Ishikawa (cell line): ENCODE results near the gene G6PC2.

Experiments used
- CEBPB ChIP-seq: IDR thresholded peaks from 2 replicates; pipeline ENCODE4 v1.6.1; 2012
- CREB1 ChIP-seq: IDR thresholded peaks from 2 replicates; pipeline ENCODE4 v1.6.1; 2012; ENCODE audit warnings: low read depth
- EGR1 ChIP-seq: IDR thresholded peaks from 2 replicates; pipeline ENCODE4 v1.6.1; 2012
- EP300 ChIP-seq: IDR thresholded peaks from 2 replicates; pipeline ENCODE4 v1.6.1; 2012; ENCODE audit warnings: borderline replicate concordance
- FOXM1 ChIP-seq: IDR thresholded peaks from 2 replicates; pipeline ENCODE4 v1.6.1; 2012; ENCODE audit warnings: low read depth, borderline replicate concordance
- NFIC ChIP-seq: IDR thresholded peaks from 2 replicates; pipeline ENCODE4 v1.6.1; 2012
- RAD21 ChIP-seq: IDR thresholded peaks from 2 replicates; pipeline ENCODE4 v1.6.1; 2012; ENCODE audit warnings: low read depth
- TAF1 ChIP-seq: IDR thresholded peaks from 2 replicates; pipeline ENCODE4 v1.6.1; 2012; ENCODE audit warnings: low read depth, mild to moderate bottlenecking
- TCF12 ChIP-seq: IDR thresholded peaks from 2 replicates; pipeline ENCODE4 v1.6.1; 2012; ENCODE audit warnings: low read depth
- TEAD4 ChIP-seq: IDR thresholded peaks from 2 replicates; pipeline ENCODE4 v1.6.1; 2012
- YY1 ChIP-seq: IDR thresholded peaks from 2 replicates; pipeline ENCODE4 v1.6.1; 2012; ENCODE audit warnings: low read depth
- ZBTB7A ChIP-seq: IDR thresholded peaks from 2 replicates; pipeline ENCODE4 v1.6.1; 2012; ENCODE audit warnings: low read depth
- TF ChIP-seq, protein P1 (sequence below): IDR thresholded peaks from 2 replicates; pipeline ENCODE4 v1.6.1; 2012
- TF ChIP-seq, protein P2 (sequence below): IDR thresholded peaks from 2 replicates; pipeline ENCODE4 v1.6.1; 2012; ENCODE audit warnings: low read depth, mild to moderate bottlenecking
- TF ChIP-seq, protein P3 (sequence below): IDR thresholded peaks from 2 replicates; pipeline ENCODE4 v1.6.1; 2012

G6PC2 gene

DNA sequence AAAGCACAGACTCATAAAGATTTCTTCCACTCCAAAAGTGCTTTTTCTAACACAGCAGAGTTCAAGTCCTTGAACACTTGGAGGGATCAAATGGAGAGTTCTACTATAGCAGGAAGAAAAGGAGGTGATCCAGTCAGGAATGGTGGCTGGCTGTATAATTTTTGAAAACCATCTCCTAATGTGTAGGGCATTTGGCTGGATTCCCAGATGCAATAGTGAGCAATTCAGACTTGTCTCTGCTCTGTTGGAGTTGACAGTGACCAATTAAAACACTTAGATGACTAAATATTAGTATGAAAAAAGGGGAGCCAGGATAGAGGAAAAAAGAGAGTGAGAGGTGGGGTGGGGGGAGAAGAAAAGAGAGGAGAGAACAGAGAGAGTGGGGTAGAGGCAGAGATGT, 5.3 kb upstream of the G6PC2 start:
- no peak for TF ChIP-seq CREB1
- TF ChIP-seq TEAD4, result no peak
- TF ChIP-seq, protein P1, sequence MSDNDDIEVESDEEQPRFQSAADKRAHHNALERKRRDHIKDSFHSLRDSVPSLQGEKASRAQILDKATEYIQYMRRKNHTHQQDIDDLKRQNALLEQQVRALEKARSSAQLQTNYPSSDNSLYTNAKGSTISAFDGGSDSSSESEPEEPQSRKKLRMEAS, result no peak
- TF ChIP-seq EGR1, result no peak
- TF ChIP-seq TAF1, result no peak
- TF ChIP-seq YY1, result no peak

DNA sequence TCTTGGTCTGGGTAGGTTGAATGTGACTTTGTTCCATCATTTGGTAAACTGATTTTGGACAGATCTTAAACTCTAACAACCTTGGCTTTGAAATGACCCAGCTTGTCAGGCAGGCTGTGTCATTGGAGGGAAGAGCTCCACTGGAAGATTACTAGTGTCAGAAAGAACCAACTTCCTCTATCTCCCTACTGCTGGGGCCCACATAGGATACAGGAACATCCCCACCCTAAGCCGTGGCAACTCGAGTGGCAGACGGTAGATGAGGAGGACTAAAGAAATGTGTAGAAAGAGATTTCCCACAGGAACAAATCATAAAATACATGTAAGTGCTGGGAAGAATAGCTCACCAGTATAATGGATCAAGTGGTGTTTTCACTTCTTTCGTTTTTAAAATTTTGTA, 4.3 kb upstream of the G6PC2 start:
- no peak for TF ChIP-seq ZBTB7A
- TF ChIP-seq YY1, result no peak
- TF ChIP-seq TEAD4, result no peak
- TF ChIP-seq, protein P2, sequence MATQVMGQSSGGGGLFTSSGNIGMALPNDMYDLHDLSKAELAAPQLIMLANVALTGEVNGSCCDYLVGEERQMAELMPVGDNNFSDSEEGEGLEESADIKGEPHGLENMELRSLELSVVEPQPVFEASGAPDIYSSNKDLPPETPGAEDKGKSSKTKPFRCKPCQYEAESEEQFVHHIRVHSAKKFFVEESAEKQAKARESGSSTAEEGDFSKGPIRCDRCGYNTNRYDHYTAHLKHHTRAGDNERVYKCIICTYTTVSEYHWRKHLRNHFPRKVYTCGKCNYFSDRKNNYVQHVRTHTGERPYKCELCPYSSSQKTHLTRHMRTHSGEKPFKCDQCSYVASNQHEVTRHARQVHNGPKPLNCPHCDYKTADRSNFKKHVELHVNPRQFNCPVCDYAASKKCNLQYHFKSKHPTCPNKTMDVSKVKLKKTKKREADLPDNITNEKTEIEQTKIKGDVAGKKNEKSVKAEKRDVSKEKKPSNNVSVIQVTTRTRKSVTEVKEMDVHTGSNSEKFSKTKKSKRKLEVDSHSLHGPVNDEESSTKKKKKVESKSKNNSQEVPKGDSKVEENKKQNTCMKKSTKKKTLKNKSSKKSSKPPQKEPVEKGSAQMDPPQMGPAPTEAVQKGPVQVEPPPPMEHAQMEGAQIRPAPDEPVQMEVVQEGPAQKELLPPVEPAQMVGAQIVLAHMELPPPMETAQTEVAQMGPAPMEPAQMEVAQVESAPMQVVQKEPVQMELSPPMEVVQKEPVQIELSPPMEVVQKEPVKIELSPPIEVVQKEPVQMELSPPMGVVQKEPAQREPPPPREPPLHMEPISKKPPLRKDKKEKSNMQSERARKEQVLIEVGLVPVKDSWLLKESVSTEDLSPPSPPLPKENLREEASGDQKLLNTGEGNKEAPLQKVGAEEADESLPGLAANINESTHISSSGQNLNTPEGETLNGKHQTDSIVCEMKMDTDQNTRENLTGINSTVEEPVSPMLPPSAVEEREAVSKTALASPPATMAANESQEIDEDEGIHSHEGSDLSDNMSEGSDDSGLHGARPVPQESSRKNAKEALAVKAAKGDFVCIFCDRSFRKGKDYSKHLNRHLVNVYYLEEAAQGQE, result no peak
- TF ChIP-seq, protein P1, result no peak
- no peak for TF ChIP-seq NFIC
- TF ChIP-seq CREB1, result no peak
- no peak for TF ChIP-seq FOXM1
- no peak for TF ChIP-seq RAD21
- no peak for TF ChIP-seq EGR1
- TF ChIP-seq EP300, result no peak
- no peak for TF ChIP-seq CEBPB
- TF ChIP-seq, protein P3, sequence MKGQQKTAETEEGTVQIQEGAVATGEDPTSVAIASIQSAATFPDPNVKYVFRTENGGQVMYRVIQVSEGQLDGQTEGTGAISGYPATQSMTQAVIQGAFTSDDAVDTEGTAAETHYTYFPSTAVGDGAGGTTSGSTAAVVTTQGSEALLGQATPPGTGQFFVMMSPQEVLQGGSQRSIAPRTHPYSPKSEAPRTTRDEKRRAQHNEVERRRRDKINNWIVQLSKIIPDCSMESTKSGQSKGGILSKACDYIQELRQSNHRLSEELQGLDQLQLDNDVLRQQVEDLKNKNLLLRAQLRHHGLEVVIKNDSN, result no peak
- TF ChIP-seq TCF12, result no peak
- TF ChIP-seq TAF1, result no peak

DNA sequence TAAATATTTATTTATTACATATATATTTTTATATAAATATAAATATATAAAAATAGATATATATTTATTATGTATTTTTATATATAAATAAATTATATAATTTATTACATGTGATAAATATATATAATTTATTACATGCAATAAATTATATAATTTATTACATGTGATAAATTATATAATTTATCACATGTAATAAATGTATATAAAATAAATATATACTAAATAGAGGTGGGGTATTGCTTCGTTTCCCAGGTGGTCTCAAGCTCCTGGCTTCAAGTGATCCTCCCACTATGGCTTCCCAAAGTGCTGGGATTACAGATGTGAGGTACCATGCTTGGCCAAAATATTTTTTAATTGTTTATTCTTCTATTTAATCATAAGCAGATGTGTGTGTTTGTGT, 3.6 kb upstream of the G6PC2 start:
- TF ChIP-seq, protein P2, result no peak
- TF ChIP-seq NFIC, result no peak
- TF ChIP-seq EGR1, result no peak
- TF ChIP-seq FOXM1, result no peak
- no peak for TF ChIP-seq TCF12
- TF ChIP-seq CREB1, result no peak
- TF ChIP-seq, protein P1, result no peak
- no peak for TF ChIP-seq TAF1
- no peak for TF ChIP-seq ZBTB7A
- TF ChIP-seq RAD21, result no peak
- no peak for TF ChIP-seq TEAD4
- TF ChIP-seq EP300, result no peak
- TF ChIP-seq YY1, result no peak
- TF ChIP-seq, protein P3, result no peak
- no peak for TF ChIP-seq CEBPB

DNA sequence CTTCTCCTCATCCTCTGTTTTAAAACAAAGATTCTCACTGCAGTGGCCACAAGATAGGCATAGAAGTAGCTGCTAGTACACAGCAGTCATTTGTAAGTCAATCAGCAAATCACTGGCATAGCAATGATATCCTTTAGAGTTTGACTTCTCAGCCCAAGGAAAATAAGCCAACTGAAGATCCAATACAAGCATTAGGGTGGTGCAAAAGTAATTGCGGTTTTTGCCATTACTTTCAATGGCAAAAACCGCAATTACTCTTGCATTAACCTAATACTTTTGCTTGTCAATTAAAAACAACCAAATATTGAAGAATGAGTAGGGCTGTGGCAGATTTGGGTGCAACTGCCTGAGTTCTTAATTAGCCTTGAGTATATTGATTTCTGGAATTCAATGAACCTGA, 2.8 kb downstream of the G6PC2 start:
- TF ChIP-seq, protein P2, result no peak
- no peak for TF ChIP-seq YY1
- no peak for TF ChIP-seq RAD21
- TF ChIP-seq EGR1, result no peak
- no peak for TF ChIP-seq CREB1

DNA sequence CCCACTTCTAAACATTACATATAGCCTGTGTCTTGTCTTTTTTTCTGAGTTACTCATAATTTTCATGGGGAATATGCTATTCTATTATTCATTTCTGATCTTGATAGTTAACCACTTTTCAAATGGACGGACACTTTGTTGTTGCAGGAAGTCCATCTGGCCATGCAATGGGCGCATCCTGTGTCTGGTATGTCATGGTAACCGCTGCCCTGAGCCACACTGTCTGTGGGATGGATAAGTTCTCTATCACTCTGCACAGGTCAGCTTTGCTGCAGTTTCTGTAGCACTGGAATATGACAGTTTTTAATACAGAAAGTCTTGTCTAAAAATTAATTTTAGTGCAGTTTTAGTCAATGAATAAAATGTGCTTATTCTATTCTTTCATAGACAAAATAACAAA, 3.3 kb downstream of the G6PC2 start:
- TF ChIP-seq, protein P1, result no peak
